ENCODE data around the gene IL3. TPM values are rescaled to one million over a fixed set of nuclear protein-coding genes. Genes with fewer than 3 reads are reported as not detected.

The IL3 gene
- total and polyA plus RNA-seq, 9 of the 15 experiments (the other 6 are each of a cell fraction or from before 2014, with no cell fraction given) = not detected

DNA sequence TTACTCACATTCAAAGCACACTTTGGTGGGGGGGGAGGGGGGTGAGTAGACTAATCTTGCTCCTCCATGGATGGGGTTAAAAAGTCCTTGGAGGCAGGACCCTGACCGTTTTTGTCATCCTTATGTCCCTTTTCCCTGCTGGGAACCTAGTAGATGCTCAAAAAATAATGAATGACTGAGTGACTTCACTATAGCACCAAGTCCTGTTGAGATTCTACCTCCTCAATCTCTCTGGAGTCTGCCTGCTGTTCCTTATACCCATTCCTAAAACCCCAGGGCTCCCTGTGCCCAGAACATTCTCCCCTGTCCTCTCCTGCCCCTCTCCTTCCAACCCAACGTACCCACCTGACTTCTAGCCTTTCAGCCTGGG is 10.9 kb downstream of the IL3 start:
- Histone ChIP-seq H4K20me1 (replicated peaks; ENCODE audit: control insufficient read depth, insufficient read depth, low read length) (no peaks in the 10 kb centered on the region), H3K79me2 (ENCODE audit: control insufficient read depth, insufficient read depth, low read length) (no peaks in the 10 kb centered on the region), H3K36me3 (ENCODE audit: control insufficient read depth, insufficient read depth, low read length) (no peaks in the 10 kb centered on the region), H2AFZ (ENCODE audit: low read depth, low read length) (peak overlapping the region; percentile 12; the same call in 1 of the 2 replicates), H3K4me2 (ENCODE audit: insufficient read depth, low read length) (no peak overlapping the region), H3K27ac (ENCODE audit: extremely low read depth, low read depth, low read length) (0 out of 3 replicates have a peak overlapping the region, but pooled peaks have one; percentile 18), H3K9me1 (ENCODE audit: control insufficient read depth, insufficient read depth, low read length) (no peaks in the 10 kb centered on the region), H3K9ac (ENCODE audit: insufficient read depth in 1 of 2, low read depth in 2 of 2, low read length in 2 of 2) (0 out of 4 replicates have a peak overlapping the region, but pooled peaks of 1 of the 2 experiments have one; percentile 33), H3K4me1 (replicated peaks in 1 of 2; ENCODE audit: control insufficient read depth in 2 of 2, insufficient read depth in 2 of 2, low read length in 2 of 2) (peaks cover 28 to 56% of the 10 kb centered on the region in 2 experiments), H3K27me3 (ENCODE audit: control insufficient read depth in 2 of 2, insufficient read depth in 2 of 2, low read length in 2 of 2) (no peaks in the 10 kb centered on the region), H3K9me3 (replicated peaks; ENCODE audit: control insufficient read depth, insufficient read depth, low read depth, low read length) (no peaks in the 10 kb centered on the region), H3K4me3 (no peak overlapping the region)
- no peak for TF ChIP-seq ZNF133 (CRISPR knock-in tag; IDR thresholded peaks at IDR 0.05)
- TF ChIP-seq ZNF24 (IDR thresholded peaks at IDR 0.05) = peak; percentile 60
- TF ChIP-seq, protein P1, sequence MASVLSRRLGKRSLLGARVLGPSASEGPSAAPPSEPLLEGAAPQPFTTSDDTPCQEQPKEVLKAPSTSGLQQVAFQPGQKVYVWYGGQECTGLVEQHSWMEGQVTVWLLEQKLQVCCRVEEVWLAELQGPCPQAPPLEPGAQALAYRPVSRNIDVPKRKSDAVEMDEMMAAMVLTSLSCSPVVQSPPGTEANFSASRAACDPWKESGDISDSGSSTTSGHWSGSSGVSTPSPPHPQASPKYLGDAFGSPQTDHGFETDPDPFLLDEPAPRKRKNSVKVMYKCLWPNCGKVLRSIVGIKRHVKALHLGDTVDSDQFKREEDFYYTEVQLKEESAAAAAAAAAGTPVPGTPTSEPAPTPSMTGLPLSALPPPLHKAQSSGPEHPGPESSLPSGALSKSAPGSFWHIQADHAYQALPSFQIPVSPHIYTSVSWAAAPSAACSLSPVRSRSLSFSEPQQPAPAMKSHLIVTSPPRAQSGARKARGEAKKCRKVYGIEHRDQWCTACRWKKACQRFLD (CRISPR knock-in tag; IDR thresholded peaks at IDR 0.05) = peak; percentile 35
- ChIA-PET POLR2A (interaction anchor here (0.6 to 0.7 kb wide), 3 partner anchors 13 to 419 kb away, joined by 3 to 5 read pairs (median 4); partner anchors contain the start of gene IRF1), CTCF (ENCODE audit: low intra/inter-chr PET ratio) (no interaction called here)
- DNase-seq (ENCODE audit: extremely low read depth in 1 of 4, low spot score in 3 of 4) = peak in 1 of 4 experiments; percentile 36
- intact Hi-C loops (cut with micrococcal nuclease) = loop anchor here (2.0 to 5.0 kb wide), 2 partner anchors 41 to 425 kb away; no protein-coding TSS in a partner anchor
- in situ Hi-C loops (cut with MboI) = loop anchor here (25.0 kb wide), 1 partner anchor 316 kb away; no protein-coding TSS in a partner anchor
- WGBS (ENCODE audit: insufficient coverage, low coverage, missing lambda C conversion rate) = 56% methylated on average over 2 of the region's 2 CpGs
- ATAC-seq = no peak
- no peak for FAIRE-seq
- BruUV-seq (replicated peaks) = no TSS peak

DNA sequence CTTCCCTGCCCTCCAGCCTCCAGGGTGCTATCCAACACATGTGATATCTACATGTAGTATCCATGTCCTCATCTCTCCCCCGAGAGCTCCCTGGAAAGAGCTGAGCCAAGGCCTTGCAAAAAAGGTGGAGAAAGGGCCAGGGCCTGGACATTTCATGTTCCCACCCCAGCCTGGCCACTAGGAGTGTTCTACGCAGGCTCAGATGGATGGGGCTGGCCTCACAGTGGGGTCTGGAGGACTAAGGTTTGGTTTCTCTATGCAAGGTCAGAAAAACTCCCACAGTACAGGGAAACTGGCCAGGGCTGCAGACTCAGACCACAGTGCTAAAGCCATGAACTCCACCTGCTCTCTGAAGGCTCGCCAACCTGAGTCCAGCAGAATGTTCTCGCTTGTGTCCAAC is 11.6 kb downstream of the IL3 start:
- H3K4me2 ChIP-seq (ENCODE audit: insufficient read depth, low read length) = no peak overlapping the region
- peak in 3 of 4 experiments; percentile 30 to 35 (median 33) for DNase-seq (ENCODE audit: extremely low read depth in 1 of 4, low spot score in 3 of 4)
- no TSS peak for BruUV-seq (replicated peaks)
- H3K9me1 ChIP-seq (ENCODE audit: control insufficient read depth, insufficient read depth, low read length) = no peaks in the 10 kb centered on the region
- H3K27me3 ChIP-seq (ENCODE audit: control insufficient read depth in 2 of 2, insufficient read depth in 2 of 2, low read length in 2 of 2) = no peaks in the 10 kb centered on the region
- FAIRE-seq = peak; percentile 66
- ATAC-seq = peak; percentile 65
- H2AFZ ChIP-seq (ENCODE audit: low read depth, low read length) = no peak overlapping the region
- no peaks in the 10 kb centered on the region for H3K79me2 ChIP-seq (ENCODE audit: control insufficient read depth, insufficient read depth, low read length)
- WGBS (ENCODE audit: insufficient coverage, low coverage, missing lambda C conversion rate) = 90% methylated on average over 4 of the region's 4 CpGs
- peak overlapping the region in 1 of 2 experiments; percentile 43; a peak in 1 of 4 replicates for H3K9ac ChIP-seq (ENCODE audit: insufficient read depth in 1 of 2, low read depth in 2 of 2, low read length in 2 of 2)
- TF ChIP-seq RAD21 (CRISPR knock-in tag; conservative IDR thresholded peaks at IDR 0.05 in 1 of 2, IDR thresholded peaks at IDR 0.05 in 1 of 2) = peak in 1 of 2 experiments; percentile 22; a peak in 1 of 4 replicates
- TF ChIP-seq, protein P2, sequence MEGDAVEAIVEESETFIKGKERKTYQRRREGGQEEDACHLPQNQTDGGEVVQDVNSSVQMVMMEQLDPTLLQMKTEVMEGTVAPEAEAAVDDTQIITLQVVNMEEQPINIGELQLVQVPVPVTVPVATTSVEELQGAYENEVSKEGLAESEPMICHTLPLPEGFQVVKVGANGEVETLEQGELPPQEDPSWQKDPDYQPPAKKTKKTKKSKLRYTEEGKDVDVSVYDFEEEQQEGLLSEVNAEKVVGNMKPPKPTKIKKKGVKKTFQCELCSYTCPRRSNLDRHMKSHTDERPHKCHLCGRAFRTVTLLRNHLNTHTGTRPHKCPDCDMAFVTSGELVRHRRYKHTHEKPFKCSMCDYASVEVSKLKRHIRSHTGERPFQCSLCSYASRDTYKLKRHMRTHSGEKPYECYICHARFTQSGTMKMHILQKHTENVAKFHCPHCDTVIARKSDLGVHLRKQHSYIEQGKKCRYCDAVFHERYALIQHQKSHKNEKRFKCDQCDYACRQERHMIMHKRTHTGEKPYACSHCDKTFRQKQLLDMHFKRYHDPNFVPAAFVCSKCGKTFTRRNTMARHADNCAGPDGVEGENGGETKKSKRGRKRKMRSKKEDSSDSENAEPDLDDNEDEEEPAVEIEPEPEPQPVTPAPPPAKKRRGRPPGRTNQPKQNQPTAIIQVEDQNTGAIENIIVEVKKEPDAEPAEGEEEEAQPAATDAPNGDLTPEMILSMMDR (IDR thresholded peaks at IDR 0.05 in 2 of 3, conservative IDR thresholded peaks at IDR 0.05 in 1 of 3; ENCODE audit: insufficient read depth in 2 of 3, low read depth in 1 of 3, low read length in 3 of 3) = 0 out of 6 replicates have a peak, but pooled peaks of 1 of the 3 experiments have one; percentile 18
- TF ChIP-seq HMG20B (CRISPR knock-in tag; IDR thresholded peaks at IDR 0.05) = no peak
- TF ChIP-seq SAFB (IDR thresholded peaks at IDR 0.05; ENCODE audit: borderline replicate concordance, low read depth, low read length) = no peak
- peaks cover 28 to 62% of the 10 kb centered on the region in 2 experiments for H3K4me1 ChIP-seq (replicated peaks in 1 of 2; ENCODE audit: control insufficient read depth in 2 of 2, insufficient read depth in 2 of 2, low read length in 2 of 2)
- ChIA-PET CTCF (ENCODE audit: low intra/inter-chr PET ratio) (no interaction called here), POLR2A (interaction anchor here (0.6 to 1.0 kb wide), 5 partner anchors 10 to 875 kb away, joined by 3 to 5 read pairs (median 4); no protein-coding TSS in a partner anchor)
- intact Hi-C loops (cut with micrococcal nuclease) (loop anchor here (5.0 kb wide), 1 partner anchor 40 kb away; no protein-coding TSS in a partner anchor), in situ Hi-C loops (cut with MboI) (loop anchor here (25.0 kb wide), 1 partner anchor 315 kb away; no protein-coding TSS in a partner anchor)
- H3K27ac ChIP-seq (ENCODE audit: extremely low read depth, low read depth, low read length) = no peak overlapping the region; the same call in 2 of the 3 replicates
- no peaks in the 10 kb centered on the region for H3K36me3 ChIP-seq (ENCODE audit: control insufficient read depth, insufficient read depth, low read length)
- no peaks in the 10 kb centered on the region for H4K20me1 ChIP-seq (replicated peaks; ENCODE audit: control insufficient read depth, insufficient read depth, low read length)
- H3K4me3 ChIP-seq = no peak overlapping the region
- no peaks in the 10 kb centered on the region for H3K9me3 ChIP-seq (replicated peaks; ENCODE audit: control insufficient read depth, insufficient read depth, low read depth, low read length)

All from K562 (cell line).